K562 (cell line): Measurements from ENCODE around the gene ABHD5. TPM values are rescaled to one million over a fixed set of nuclear protein-coding genes. Genes with fewer than 3 reads are reported as not detected.

Experiments used
- CAMTA2 ChIP-seq: fragments of 250-450 bp; sonication (Bioruptor Pico); conservative IDR thresholded peaks from 2 replicates; pipeline ENCODE4 v1.5.1; 2022
- FOSL1 ChIP-seq: fragments of 200-800 bp; sonication (Bioruptor generic); conservative IDR thresholded peaks from 2 replicates; pipeline ENCODE4 v1.6.1; 2016; ENCODE audit warnings: missing genetic modification characterization, missing compliant biosample characterization
- GABPB1 ChIP-seq: sonication (generic); formaldehyde crosslinking; IDR thresholded peaks from 2 replicates; pipeline ENCODE4 v1.8.0; 2022; ENCODE audit warnings: mild to moderate bottlenecking, missing genetic modification reagents
- KLF13 ChIP-seq: fragments of 450-650 bp; IDR thresholded peaks from 2 replicates; pipeline ENCODE4 v1.6.1; 2016; ENCODE audit warnings: missing genetic modification characterization, low read depth, mild to moderate bottlenecking, missing compliant biosample characterization, moderate library complexity, borderline replicate concordance
- NR2C1 ChIP-seq, 2 experiments: fragments of 450-650 bp; IDR thresholded peaks; 2 replicates each; pipeline ENCODE4 v1.6.1; 2017; ENCODE audit warnings: mild to moderate bottlenecking in 2 of 2, antibody characterized with exemption in 1 of 2, inconsistent platforms in 1 of 2, missing compliant biosample characterization in 1 of 2, missing genetic modification characterization in 1 of 2
- NR2C2 ChIP-seq, 2 experiments: fragments of 200-800 bp in 1 of 2; sonication (Bioruptor generic) in 1 of 2; sonication (generic) in 1 of 2; formaldehyde crosslinking in 1 of 2; IDR thresholded peaks; 2 replicates each; pipeline versions ENCODE4 v1.6.1 to v1.8.0; 2016 to 2022; ENCODE audit warnings: mild to moderate bottlenecking in 1 of 2, missing compliant biosample characterization in 1 of 2, missing genetic modification characterization in 1 of 2, missing genetic modification reagents in 1 of 2
- polyA plus RNA-seq, 8 experiments: library from polyadenylated mRNA; depleted of rRNA in 4 of 8; stranded (reverse) in 5 of 8; unstranded in 3 of 8; fragments of >200 nt; fragmentation: Nextera tagmentation in 2 of 8; fragmentation: Illumina TruSeq in 1 of 8; extraction: Ambion mirVana in 2 of 8; extraction: Trizol in 1 of 8; gene quantifications; 2 replicates each; pipeline versions ENCODE4 v1.2.1 to v1.2.3, GENCODE V29; 2011 to 2014; ENCODE audit warnings: inconsistent platforms in 1 of 8, missing spikeins in 1 of 8
- total RNA-seq, 7 experiments: library from RNA; depleted of rRNA in 6 of 7; stranded (reverse); fragments of >200 nt in 6 of 7; fragmentation: Illumina TruSeq in 2 of 7; extraction: Trizol in 2 of 7; gene quantifications; 2 replicates each; pipeline versions ENCODE4 v1.2.1 to v1.2.3, GENCODE V29; 2011 to 2021; ENCODE audit warnings: low replicate concordance in 1 of 7
- TF ChIP-seq, protein P1 (sequence below): fragments of 200-800 bp; sonication (Bioruptor generic); IDR thresholded peaks from 2 replicates; pipeline ENCODE4 v1.6.1; 2017; ENCODE audit warnings: missing genetic modification characterization, missing compliant biosample characterization
- TF ChIP-seq, protein P2 (sequence below): conservative IDR thresholded peaks from 2 replicates; pipeline ENCODE4 v1.6.1; 2011; ENCODE audit warnings: low read depth, mild to moderate bottlenecking, low read length; ENCODE audit not compliant: control insufficient read depth
- TF ChIP-seq, protein P3 (sequence below), 2 experiments: fragments of 200-800 bp in 1 of 2; sonication (Bioruptor generic) in 1 of 2; sonication (generic) in 1 of 2; formaldehyde crosslinking in 1 of 2; IDR thresholded peaks in 1 of 2; conservative IDR thresholded peaks in 1 of 2; 2 replicates each; pipeline versions ENCODE4 v1.5.0 to v1.6.1; 2016 to 2020; ENCODE audit warnings: missing compliant biosample characterization in 1 of 2, missing genetic modification characterization in 1 of 2, missing genetic modification reagents in 1 of 2
- TF ChIP-seq, protein P4 (sequence below): fragments of 250-450 bp; sonication (Bioruptor Pico); IDR thresholded peaks from 2 replicates; pipeline ENCODE4 v1.8.0; 2022; ENCODE audit warnings: inconsistent platforms, mild to moderate bottlenecking, moderate library complexity, borderline replicate concordance
- TF ChIP-seq, protein P5 (sequence below): fragments of 450-650 bp; formaldehyde crosslinking; IDR thresholded peaks from 2 replicates; pipeline ENCODE4 v1.4.0; 2020; ENCODE audit warnings: mild to moderate bottlenecking, moderate library complexity
- TF ChIP-seq, protein P6 (sequence below): IDR thresholded peaks from 2 replicates; pipeline ENCODE4 v1.6.1; 2016; ENCODE audit warnings: missing genetic modification characterization, missing compliant biosample characterization
- TF ChIP-seq, protein P7 (sequence below): fragments of 450-650 bp; IDR thresholded peaks from 2 replicates; pipeline ENCODE4 v1.6.1; 2016; ENCODE audit warnings: antibody characterized with exemption

Gene ABHD5
- total and polyA plus RNA-seq, 9 of the 15 experiments (the other 6 are each of a cell fraction or from before 2014, with no cell fraction given), result 27.8 to 61.7 (median 39.9) TPM

DNA sequence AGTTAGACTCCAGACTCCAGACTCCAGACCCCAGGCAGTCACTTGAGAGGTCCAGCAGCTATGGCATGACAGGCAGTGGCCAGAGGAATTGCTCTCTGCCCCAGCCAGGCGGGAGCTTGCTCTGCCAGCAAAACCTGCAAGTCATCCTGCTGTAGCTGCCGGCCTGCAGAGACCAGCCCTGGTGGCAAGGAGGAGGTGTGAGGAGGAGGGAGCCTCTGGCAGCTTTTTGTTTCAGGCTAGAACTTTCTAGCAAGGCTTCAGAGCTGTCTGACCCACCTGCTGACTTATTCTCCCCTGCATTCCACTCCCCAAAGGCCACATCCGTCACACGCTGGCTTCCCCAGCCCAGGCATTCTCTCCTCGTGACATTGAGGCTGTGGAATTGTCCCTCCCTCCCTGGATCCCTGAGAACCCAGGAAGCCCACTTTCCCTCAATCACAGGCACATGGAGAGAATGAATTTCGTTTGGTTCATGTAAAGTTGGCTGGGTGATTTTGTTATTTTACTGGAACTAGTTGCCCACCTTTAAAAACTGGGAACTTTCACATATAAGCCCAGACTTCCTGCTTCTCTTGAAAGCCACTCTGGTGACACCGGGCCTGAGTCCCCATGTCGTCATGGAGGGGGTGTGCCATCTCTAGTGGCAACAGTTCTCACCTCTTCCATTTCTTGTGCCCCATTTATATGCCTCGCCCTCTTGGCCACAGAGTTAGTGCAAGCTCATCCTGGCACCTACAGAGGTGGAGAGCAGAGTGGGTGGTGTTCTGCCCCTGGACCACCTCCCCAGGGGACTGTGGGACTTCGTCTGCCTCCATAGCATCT is 82.7 kb downstream of the ABHD5 start (continued):
- TF ChIP-seq, protein P1, sequence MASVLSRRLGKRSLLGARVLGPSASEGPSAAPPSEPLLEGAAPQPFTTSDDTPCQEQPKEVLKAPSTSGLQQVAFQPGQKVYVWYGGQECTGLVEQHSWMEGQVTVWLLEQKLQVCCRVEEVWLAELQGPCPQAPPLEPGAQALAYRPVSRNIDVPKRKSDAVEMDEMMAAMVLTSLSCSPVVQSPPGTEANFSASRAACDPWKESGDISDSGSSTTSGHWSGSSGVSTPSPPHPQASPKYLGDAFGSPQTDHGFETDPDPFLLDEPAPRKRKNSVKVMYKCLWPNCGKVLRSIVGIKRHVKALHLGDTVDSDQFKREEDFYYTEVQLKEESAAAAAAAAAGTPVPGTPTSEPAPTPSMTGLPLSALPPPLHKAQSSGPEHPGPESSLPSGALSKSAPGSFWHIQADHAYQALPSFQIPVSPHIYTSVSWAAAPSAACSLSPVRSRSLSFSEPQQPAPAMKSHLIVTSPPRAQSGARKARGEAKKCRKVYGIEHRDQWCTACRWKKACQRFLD, result peak; percentile 34
- TF ChIP-seq KLF13 (tag), result peak; percentile 30; the same call in 1 of the 2 replicates
- TF ChIP-seq, protein P2, sequence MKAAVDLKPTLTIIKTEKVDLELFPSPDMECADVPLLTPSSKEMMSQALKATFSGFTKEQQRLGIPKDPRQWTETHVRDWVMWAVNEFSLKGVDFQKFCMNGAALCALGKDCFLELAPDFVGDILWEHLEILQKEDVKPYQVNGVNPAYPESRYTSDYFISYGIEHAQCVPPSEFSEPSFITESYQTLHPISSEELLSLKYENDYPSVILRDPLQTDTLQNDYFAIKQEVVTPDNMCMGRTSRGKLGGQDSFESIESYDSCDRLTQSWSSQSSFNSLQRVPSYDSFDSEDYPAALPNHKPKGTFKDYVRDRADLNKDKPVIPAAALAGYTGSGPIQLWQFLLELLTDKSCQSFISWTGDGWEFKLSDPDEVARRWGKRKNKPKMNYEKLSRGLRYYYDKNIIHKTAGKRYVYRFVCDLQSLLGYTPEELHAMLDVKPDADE, result no peak
- TF ChIP-seq GABPB1 (CRISPR knock-in tag), result no peak
- no peak for TF ChIP-seq CAMTA2
- TF ChIP-seq NR2C1 (IDR thresholded peaks at IDR 0.05), result no peak
- TF ChIP-seq NR2C1 (tag; IDR thresholded peaks at IDR 0.05), result peak; percentile 58; the same call in 1 of the 2 replicates
- no peak for TF ChIP-seq NR2C2 (CRISPR knock-in tag; IDR thresholded peaks at IDR 0.05)
- TF ChIP-seq NR2C2 (tag; IDR thresholded peaks at IDR 0.05), result peak; percentile 62; the same call in 1 of the 2 replicates
- TF ChIP-seq, protein P3, sequence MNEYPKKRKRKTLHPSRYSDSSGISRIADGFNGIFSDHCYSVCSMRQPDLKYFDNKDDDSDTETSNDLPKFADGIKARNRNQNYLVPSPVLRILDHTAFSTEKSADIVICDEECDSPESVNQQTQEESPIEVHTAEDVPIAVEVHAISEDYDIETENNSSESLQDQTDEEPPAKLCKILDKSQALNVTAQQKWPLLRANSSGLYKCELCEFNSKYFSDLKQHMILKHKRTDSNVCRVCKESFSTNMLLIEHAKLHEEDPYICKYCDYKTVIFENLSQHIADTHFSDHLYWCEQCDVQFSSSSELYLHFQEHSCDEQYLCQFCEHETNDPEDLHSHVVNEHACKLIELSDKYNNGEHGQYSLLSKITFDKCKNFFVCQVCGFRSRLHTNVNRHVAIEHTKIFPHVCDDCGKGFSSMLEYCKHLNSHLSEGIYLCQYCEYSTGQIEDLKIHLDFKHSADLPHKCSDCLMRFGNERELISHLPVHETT (CRISPR knock-in tag; conservative IDR thresholded peaks at IDR 0.05 in 1 of 2, IDR thresholded peaks at IDR 0.05 in 1 of 2), result peak in 1 of 2 experiments; percentile 77; a peak in 2 of 4 replicates
- TF ChIP-seq, protein P4, sequence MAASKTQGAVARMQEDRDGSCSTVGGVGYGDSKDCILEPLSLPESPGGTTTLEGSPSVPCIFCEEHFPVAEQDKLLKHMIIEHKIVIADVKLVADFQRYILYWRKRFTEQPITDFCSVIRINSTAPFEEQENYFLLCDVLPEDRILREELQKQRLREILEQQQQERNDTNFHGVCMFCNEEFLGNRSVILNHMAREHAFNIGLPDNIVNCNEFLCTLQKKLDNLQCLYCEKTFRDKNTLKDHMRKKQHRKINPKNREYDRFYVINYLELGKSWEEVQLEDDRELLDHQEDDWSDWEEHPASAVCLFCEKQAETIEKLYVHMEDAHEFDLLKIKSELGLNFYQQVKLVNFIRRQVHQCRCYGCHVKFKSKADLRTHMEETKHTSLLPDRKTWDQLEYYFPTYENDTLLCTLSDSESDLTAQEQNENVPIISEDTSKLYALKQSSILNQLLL (CRISPR knock-in tag), result no peak
- 0 out of 2 replicates have a peak, but pooled peaks have one; percentile 31 for TF ChIP-seq FOSL1
- TF ChIP-seq, protein P5, sequence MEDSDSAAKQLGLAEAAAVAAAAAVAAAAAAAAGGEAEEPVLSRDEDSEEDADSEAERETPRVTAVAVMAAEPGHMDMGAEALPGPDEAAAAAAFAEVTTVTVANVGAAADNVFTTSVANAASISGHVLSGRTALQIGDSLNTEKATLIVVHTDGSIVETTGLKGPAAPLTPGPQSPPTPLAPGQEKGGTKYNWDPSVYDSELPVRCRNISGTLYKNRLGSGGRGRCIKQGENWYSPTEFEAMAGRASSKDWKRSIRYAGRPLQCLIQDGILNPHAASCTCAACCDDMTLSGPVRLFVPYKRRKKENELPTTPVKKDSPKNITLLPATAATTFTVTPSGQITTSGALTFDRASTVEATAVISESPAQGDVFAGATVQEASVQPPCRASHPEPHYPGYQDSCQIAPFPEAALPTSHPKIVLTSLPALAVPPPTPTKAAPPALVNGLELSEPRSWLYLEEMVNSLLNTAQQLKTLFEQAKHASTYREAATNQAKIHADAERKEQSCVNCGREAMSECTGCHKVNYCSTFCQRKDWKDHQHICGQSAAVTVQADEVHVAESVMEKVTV (CRISPR knock-in tag), result no peak
- TF ChIP-seq, protein P6, sequence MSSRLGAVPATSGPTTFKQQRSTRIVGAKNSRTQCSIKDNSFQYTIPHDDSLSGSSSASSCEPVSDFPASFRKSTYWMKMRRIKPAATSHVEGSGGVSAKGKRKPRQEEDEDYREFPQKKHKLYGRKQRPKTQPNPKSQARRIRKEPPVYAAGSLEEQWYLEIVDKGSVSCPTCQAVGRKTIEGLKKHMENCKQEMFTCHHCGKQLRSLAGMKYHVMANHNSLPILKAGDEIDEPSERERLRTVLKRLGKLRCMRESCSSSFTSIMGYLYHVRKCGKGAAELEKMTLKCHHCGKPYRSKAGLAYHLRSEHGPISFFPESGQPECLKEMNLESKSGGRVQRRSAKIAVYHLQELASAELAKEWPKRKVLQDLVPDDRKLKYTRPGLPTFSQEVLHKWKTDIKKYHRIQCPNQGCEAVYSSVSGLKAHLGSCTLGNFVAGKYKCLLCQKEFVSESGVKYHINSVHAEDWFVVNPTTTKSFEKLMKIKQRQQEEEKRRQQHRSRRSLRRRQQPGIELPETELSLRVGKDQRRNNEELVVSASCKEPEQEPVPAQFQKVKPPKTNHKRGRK (tag), result no peak
- TF ChIP-seq, protein P7, sequence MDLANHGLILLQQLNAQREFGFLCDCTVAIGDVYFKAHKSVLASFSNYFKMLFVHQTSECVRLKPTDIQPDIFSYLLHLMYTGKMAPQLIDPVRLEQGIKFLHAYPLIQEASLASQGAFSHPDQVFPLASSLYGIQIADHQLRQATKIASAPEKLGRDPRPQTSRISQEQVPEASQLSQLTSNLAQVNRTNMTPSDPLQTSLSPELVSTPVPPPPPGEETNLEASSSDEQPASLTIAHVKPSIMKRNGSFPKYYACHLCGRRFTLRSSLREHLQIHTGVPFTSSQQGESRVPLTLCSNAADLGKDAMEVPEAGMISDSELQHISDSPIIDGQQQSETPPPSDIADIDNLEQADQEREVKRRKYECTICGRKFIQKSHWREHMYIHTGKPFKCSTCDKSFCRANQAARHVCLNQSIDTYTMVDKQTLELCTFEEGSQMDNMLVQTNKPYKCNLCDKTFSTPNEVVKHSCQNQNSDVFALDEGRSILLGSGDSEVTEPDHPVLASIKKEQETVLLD, result no peak; the same call in 1 of the 2 replicates
